Hematopoietic multipotent progenitor cell (in vitro differentiated cells): Measurements from ENCODE around the gene MARK3. TPM values are rescaled to one million over a fixed set of nuclear protein-coding genes. Genes with fewer than 3 reads are reported as not detected.
A peak's percentile ranks its signal among the peaks of the same experiment; 100 is the strongest.
"Not testable (repeated sequence)": the region's sequence is repeated elsewhere in the genome, so short reads cannot be mapped to it uniquely, and the experiment has no call there.

Source experiments
- DNase-seq, 3 donors: peaks; one replicate each; pipeline ENCODE4 v3.0.0-alpha.2; 2011 to 2015; ENCODE audit warnings: low read depth in 2 of 3, low spot score in 2 of 3
- total RNA-seq: library from RNA; depleted of rRNA; stranded (reverse); fragments of >200 nt; gene quantifications from one replicate; pipeline ENCODE4 v1.2.3, GENCODE V29; 2012

The MARK3 gene
- total RNA-seq, 1 donor, result 51.4 TPM

DNA sequence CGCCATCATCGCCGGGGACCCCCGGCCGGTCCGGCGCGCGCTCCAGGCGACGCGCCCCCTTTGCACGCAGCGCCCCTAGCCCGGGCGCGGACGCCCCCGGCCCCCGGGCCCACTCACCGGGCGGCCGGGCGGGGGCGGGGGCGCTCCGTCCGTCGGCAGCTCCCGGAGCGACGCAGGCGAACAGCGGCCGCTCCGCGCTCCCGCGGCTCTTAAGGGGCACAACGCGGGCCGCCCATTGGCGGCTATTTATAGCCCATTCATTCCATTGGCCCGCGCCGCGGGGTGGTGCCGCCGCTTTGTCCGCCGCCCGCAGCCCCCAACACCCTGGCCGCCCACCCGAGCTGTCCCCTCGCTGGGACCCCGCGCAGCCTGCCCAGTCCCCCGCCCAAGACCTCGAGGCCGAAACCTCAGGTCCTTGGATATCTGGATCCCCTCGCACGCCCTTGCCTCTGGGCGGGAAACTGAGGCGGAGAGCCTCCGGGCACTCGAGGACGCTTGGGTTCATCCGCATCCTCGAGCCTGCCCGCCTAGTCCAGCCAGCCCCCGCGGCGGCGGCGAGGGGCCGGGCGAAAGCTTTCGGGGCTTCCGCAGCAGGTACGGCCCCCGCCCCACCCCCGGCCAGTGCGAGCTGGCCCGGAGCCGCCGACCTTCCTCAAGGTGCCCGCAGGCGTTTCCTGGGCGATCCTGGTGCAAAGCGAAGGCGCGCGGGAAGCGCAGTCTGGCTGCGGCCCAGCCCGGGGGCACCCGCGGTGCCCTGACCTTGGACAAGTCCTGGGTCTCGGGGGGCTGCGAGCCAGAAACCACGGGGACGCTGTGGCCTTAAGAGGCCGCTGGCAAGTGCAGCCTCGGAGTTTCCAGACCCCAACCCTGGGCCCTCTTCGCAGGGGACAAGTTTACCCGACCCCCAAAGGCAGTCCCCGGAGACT is 137.7 kb downstream of the MARK3 start, which contains the start of gene CKB:
Gene CKB (minus strand): TSS at position 182 of the 926 bp plus-strand sequence. CDS start 337 bp downstream, outside the sequence.
- DNase-seq, result peak in 2 of 3 donors; percentile 51 to 65

DNA sequence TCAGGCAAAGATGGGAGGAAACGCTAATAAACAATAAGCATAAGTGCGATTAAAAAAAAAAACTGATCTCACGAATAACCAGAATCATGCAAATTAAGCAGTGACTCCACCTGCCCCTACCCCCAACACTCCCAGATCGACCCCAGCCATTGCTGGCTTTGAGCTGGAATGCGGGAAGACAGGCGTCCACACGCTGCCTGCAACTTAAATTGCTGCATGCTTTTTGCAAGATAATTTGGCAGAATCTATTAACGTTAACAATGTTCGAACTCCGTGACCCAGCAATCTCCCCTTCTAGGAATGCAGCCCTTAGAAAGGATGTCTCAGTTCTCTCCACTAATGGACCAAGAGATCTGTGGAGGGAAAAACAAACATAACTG is 138.3 kb downstream of the MARK3 start:
- no peak for DNase-seq

DNA sequence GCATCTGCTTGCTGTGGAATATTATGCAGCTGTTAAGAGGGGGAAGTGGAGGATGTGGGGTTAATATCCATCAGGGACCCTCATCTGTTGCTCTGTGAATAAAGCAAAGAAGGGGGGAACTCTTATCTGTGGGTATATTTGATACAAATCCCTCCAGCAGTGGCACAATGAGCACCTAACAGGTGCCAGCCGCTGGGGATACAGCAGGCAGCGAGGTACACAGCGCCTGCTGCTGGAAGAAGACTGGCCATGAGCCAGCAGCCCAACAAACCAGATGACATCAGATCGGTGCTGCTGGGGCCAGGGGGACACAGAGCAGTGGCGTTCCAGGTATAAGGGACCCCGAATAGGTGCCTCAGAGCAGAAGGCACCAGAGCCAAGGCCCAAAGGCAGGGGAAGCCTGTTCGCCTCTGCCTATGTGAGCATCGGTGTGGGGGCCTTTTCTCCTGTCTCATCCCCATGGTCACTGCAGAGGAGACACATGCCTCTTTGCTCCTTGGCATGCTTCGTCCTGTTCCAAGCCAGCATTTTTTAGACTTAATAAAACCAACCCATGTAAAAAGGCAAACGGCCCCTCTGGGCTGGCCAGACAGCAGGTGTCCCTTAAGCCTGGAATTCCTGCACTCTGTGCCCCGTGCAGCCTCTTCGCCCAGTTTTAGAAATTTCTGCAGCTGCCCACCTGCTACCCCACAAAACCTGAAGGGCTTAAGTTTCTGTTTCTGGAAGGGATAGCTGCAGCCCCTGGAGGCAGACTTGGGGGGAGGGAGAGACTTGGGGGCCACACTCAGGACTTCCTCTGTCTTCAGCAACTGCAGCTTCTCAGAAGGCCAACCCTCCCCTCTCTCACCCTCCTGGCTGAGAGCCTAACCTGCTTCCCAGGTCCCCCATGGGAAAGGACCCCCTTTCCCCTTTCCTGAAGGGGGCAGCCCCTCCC is 139.1 kb downstream of the MARK3 start:
- no peak for DNase-seq

DNA sequence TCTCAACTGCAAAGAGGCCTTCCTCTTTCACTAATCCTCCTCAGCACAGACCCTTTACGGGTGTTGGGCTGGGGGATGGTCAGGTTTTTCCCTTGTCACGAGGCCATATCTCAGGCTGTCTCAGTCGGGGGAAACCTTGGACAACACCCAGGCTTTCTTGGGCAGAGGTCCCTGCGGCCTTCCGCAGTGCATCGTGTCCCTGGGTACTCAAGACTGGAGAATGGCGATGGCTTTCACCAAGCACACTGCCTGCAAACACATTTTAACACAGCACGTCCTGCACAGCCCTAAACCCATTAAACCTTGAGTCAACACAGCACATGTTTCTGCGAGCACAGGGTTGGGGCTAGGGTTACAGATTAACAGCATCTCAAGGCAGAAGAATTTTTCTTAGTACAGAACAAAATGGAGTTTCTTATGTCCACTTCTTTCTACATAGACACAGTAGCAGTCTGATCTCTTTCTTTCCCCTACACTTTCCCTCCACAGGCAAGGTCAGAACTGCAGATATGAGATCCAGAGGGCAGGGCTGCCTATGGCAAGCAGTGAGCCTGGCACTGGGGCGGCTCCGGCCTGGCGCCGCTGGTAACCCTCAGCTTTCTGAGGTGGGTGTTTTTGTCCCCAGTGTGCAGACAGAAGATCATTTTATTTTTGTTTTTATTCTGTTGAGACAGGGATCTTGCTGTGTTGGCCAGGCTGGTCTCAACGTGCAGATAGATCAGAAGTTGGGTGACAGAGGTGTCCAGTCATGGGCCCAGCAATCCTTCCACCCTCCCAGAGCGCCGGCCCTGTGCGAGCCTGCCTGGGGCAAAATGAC is 140.4 kb downstream of the MARK3 start:
- DNase-seq, result not testable (repeated sequence)

DNA sequence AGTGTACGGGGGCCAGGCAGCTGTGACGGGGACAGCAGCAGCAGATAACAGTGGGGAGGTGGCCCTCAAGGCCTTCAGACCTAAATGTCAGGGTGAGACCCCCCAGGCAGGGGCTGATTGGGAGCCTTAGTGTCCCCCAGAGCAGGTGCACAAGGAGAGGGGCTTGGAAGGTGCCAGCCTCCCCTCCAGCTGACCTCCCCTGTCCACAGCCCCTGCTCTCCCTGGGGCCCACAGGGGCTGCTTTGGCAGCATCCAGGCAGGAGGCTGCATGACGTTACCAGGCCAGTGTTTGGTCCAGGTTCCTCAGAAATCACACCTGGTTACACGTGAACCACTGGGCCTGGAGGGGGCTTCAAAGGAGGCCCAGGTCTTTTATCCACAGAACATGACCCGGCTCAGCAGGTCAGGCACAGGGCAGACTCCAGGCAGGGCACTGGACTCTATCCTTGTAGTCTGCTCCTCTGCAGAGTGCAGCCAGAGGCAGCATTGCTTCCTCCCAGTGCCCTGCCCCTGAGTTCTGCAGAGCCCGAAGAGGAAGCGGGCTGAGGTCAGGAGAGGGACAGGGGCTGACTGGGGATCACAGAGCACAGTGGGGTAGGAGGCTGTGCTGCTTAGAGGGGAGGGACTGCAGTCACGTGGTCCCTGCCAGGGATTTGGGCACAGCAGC is 141.2 kb downstream of the MARK3 start:
- DNase-seq, result no peak

DNA sequence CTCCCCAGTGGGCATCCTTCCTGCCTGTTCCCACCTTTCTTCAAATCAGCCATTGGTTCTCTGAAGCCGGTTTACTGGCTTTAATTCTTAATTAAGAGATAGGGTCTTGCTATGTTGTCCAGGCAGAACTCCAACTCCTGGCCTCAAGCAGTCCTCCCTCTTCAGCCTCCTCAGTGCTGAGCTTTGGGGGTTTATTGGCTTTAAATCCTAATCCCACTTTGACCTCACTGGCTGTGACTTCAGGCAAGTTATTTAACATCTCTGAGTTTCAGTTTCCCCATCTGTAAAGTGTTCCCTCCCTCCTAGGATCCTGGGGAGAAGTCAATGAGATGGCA is 141.7 kb downstream of the MARK3 start:
- DNase-seq, result no peak

DNA sequence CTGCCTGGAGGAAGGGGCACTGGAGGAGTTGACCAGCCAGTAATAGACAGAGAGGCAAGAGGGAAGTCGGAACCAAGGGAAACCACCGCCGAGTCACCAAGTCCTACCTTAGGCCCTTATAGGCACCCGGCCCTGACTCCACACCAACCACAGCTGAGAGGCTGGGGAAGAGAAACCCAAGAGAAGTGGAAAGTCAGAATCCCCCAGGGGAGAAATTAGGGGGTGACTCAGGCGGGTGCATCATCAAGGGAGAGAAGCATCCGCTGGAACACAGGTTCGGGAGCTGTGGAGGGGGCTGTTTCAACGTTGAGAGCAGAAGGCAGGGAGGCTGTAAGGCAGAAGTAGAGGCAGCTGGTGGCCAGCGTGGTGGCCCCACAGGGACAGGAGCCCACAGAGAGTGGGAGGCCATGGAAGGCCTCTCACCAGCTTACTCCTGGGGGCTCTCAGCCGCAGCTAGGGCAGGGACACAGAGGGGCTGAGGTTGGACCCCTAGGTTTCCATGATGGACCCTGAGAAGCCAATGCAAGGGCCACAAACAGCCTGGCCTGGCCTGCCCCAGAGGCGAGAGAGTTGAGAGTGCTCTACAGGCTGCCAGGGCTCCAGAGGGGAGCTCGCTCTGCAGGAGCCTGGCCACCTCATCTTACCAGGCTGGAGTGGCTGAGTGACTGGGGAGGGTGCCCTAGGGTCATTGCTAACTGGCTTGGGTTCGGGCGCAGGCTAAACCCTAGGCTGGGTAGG is 142.4 kb downstream of the MARK3 start:
- DNase-seq, result peak in 1 of 3 donors; percentile 28

DNA sequence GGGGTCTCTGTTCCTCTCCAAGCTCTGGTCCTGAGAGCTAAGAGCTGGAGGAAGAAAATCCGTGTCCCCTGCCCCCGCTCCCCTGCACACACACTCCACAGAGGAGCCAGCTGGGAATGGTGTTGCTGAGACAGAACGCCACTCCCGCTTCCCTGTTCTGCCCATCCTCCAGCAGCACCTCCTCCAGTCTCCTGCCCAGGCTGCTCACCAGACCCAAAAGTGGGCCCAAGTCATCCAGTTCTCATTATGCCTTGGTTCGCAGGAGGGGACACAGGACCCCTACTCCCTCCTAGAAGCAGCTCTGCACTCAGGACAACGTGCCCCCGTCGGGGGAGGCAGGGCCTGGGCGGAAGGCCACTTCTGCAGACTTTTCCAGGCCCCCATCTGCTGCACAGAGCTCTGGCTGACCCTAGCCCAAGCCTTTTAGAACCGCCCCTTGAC is 143.0 kb downstream of the MARK3 start:
- DNase-seq, result no peak

DNA sequence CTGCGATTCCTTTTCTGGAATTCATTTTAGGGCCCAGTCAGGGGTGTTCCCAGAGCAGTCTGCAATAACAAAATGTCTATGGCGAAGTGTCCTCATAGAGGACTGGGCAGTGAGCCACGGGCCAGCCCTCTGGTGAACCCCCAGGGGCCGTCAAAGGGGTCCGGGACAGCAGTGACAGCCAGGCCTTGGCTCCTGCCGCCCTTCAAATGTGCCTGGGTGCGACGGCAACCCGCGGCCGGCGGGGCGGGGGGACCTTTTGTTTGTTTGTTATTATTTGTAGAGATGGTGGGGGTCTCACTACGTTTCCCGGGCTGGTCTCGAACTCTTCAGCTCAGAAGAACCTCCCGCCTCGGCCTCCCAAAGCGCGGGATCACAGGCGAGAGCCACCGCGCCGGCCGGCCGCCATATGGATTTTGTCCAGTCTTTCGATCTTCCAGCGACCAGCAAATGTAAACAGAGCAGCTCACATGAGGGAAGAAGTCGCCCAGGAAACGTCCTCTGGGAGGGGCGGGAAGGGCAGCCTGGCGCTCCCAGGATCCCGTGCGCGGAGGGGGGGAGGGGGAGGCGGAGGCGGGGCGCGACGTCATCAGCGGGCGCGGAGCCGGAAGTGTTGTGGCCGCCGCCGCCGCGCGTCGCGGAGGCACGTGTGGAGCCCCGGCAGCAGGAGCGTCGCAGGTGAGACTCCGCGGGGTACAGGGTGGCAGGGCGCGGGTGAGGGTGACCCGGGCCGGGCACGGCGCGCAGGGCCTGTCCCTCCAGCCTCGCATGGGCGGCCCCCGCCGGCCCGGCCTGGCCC is 143.6 kb downstream of the MARK3 start, which contains the start of gene TRMT61A:
Gene TRMT61A (plus strand): TSS at position 610 of the 796 bp plus-strand sequence. CDS start 783 bp downstream, outside the sequence.
- peak; percentile 63 to 67 (median 63) for DNase-seq

DNA sequence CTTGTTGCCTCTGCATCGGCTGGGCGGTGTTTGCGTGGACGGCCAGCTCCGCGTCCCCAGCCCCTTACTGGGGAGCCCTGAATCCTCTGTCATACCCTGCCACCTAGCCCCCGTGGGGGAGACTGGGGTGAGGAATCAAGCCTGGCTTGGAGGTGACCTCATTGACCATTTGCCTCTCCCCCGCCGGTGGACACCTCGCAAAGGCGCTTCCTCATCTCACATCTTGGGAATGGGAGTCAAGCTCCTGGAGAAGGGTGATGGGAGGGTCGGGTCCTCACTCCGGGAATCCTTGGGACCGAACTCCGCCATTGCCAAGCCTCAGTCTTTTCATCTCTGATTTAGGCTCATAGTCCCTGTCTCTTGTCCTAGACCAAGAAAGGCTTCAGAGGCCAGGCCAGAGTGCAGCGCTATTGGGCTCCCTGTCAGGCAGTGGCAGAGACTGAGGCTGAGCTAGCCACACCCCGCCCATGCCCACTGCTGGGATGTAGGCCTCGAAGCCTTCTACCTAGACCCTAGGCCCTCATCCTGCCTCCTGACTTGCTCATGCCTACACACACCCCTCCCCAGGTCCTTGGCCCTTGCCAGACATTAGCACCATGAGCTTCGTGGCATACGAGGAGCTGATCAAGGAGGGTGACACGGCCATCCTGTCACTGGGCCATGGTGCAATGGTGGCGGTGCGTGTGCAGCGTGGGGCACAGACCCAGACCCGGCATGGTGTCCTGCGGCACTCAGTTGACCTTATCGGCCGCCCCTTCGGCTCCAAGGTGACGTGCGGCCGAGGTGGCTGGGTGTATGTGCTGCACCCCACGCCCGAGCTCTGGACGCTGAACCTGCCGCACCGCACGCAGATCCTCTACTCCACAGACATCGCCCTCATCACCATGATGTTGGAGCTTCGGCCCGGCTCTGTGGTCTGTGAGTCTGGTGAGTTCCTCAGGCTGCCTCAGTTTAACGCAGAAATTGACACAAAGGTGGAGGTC is 144.5 kb downstream of the MARK3 start:
- no peak for DNase-seq

DNA sequence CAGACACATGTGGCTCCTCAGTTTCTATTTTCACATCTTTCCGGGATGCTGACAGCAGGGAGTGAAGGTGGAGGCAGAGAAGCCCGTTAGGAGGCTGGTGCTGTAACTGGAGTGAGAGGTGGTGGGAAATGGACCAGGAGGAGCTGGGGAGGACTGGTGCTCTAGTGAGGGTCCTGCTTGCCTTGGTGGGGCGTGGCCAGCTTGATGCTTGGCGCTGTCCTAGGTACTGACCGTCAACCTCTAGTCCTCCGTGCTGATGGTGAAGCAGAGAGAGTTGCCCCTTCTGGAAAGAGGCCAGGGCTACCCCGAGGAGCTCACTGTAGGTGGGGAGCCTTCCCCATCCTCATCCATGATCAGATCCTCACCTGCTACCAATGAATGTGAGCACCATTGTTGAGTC is 145.2 kb downstream of the MARK3 start:
- peak in 1 of 3 donors; percentile 26 for DNase-seq

DNA sequence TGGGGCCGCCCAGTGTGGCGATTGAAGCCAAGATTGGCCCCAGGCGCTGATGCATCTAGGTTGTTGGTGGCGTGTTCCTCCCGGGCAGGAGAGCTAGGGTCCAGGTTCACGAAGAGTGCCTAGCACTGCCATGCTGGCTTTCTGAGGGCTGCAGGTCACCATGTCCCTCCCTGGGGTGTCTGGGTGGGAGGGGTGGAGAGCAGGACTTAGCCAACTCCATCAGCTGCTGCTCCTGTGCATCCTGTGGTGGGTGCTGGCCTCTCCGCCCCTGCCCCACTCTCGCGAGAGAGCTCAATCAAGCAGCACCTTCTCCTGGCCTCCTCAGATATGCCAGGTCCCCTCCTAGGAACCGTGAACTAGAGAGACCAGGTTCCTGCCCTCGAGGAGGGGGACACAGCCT is 145.6 kb downstream of the MARK3 start:
- no peak for DNase-seq

DNA sequence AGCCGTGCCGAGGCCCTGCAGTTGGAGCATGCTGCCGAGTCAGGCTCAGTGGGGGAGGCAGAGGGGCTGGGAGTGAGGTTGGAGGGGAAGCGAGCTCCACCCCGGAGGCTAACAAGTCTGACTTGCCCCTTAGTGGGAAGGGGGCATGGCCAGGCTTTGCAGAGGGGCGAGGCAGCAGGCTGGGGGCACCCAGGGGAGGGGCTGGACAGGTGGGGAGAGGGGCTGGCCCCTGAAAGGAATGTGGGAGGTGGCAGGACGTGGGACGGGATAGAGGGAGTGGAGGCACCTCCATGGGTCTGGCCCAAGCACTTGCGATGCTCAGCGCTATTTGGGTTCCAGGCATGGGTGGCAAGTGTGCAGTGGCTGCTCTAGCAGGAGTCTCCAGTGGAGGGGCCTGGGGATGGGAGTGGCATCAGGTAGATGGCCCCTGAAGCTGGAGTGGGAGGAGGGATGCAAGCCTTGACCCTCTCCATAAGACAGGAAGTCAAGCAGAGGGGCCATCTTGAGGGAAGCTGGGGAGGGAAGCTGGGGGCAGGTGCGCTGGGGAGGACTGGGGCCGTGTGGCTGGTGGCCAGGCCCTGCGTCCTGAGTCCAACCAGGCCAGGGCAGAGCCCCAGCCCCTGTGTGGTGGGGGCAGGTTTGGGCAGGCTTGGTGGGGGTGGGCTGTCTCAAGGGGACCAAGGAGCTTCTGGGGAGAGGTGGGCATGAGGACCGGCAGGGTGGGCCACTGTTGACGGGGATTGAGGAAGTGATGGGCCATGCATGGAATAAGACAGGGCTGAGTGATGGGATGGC is 146.4 kb downstream of the MARK3 start:
- no peak for DNase-seq

DNA sequence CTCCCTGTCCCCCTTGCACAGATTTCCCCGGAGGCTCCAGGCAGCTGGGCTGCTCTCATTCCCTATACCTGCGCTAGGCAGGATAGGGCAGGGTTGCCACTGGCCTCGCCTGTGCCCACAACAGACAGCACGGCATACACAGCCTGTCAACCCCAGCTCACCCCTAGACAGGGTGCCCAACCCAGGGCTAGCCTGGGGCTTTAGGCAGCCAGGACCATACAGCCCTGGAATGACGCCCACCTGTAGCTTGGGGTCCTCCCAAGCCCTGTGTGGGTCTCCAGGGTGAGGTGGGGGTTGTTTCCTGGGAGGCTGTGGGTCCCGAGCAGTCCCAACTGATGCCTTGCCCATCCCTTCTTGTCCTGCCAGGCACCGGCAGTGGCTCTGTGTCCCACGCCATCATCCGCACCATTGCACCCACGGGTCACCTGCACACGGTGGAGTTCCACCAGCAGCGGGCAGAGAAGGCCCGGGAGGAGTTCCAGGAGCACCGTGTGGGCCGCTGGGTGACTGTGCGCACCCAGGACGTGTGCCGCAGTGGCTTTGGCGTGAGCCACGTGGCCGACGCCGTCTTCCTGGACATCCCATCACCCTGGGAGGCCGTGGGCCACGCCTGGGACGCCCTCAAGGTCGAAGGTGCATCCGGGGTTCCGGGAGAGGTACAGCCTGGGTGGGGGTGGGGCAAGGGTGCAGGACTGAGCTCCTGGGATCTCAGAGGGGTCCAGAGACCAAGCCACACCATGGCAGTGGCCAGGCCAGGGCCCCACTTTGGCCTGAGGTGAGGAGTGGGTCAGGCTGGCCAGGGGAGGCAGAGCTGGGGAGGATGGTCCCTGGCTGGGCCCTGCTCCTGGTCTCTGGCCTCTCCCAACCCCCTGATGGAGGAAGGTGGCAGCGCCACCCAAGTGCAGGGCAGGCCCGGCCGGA is 147.3 kb downstream of the MARK3 start:
- no peak for DNase-seq
